Measurements from ENCODE around the gene VCP. TPM values are rescaled to one million over a fixed set of nuclear protein-coding genes. Genes with fewer than 3 reads are reported as not detected.

VCP gene
- total RNA-seq, 2 experiments from 2014 or later = 215 to 224 TPM

GRCh38 chr9:35070823-35071813 is 1.3 kb downstream of the VCP start:
- peaks cover 72% of the 10 kb centered on the region for H3K36me3 Mint-ChIP-seq (ENCODE audit: low read depth)
- H3K27ac Mint-ChIP-seq = peak overlapping the region; percentile 94
- TF ChIP-seq CTCF (IDR thresholded peaks at IDR 0.05) = no peak
- ATAC-seq = no peak
- no peak for DNase-seq
- intact Hi-C loops (cut with micrococcal nuclease) = loop anchor here (5.0 kb wide), 1 partner anchor 79 kb away; no protein-coding TSS in a partner anchor
- H3K4me3 Mint-ChIP-seq = peak overlapping the region; percentile 94
- H3K4me1 Mint-ChIP-seq (ENCODE audit: low read depth) = peaks cover 58% of the 10 kb centered on the region
- POLR2A ChIA-PET = interaction anchor here (0.6 to 3.8 kb wide), 26 partner anchors 7 to 685 kb away, joined by 3 to 34 read pairs (median 6); partner anchors contain the start of genes ATOSB, FANCG, PIGO and STOML2
- no peaks in the 10 kb centered on the region for H3K9me3 Mint-ChIP-seq
- no peaks in the 10 kb centered on the region for H3K27me3 Mint-ChIP-seq
- CTCF ChIA-PET = interaction anchor here (0.9 to 2.6 kb wide), 11 partner anchors 9 to 460 kb away, joined by 3 to 14 read pairs (median 5); partner anchors contain the start of genes FANCG and PIGO

GRCh38 chr9:35069020-35069419 is 3.4 kb downstream of the VCP start:
- TF ChIP-seq CTCF (IDR thresholded peaks at IDR 0.05) = no peak

GRCh38 chr9:35067056-35067455 is 5.4 kb downstream of the VCP start:
- CTCF ChIA-PET = interaction anchor here (0.7 to 2.0 kb wide), 4 partner anchors 16 to 307 kb away, joined by 3 to 11 read pairs (median 3); no protein-coding TSS in a partner anchor
- H3K27me3 Mint-ChIP-seq = no peaks in the 10 kb centered on the region
- peaks cover 74% of the 10 kb centered on the region for H3K36me3 Mint-ChIP-seq (ENCODE audit: low read depth)
- peak overlapping the region; percentile 78 for H3K27ac Mint-ChIP-seq
- no peak overlapping the region for H3K4me3 Mint-ChIP-seq
- TF ChIP-seq CTCF (IDR thresholded peaks at IDR 0.05) = no peak
- no peaks in the 10 kb centered on the region for H3K9me3 Mint-ChIP-seq
- ATAC-seq (no peak), DNase-seq (no peak)
- intact Hi-C loops (cut with micrococcal nuclease) = no loop called here
- peaks cover 42% of the 10 kb centered on the region for H3K4me1 Mint-ChIP-seq (ENCODE audit: low read depth)
- POLR2A ChIA-PET = interaction anchor here (0.8 to 2.4 kb wide), 6 partner anchors 8 to 878 kb away, joined by 3 to 9 read pairs (median 4); a partner anchor contains a TSS

More at GRCh38 chr9:35069020-35069419, 3.4 kb downstream of the VCP start:
- H3K4me3 Mint-ChIP-seq = peak overlapping the region; percentile 35
- H3K4me1 Mint-ChIP-seq (ENCODE audit: low read depth) = peaks cover 57% of the 10 kb centered on the region
- peak overlapping the region; percentile 77 for H3K27ac Mint-ChIP-seq
- ATAC-seq (no peak), DNase-seq (no peak)
- CTCF ChIA-PET = interaction anchor here (0.6 to 2.3 kb wide), 3 partner anchors 11 to 169 kb away, joined by 5 to 6 read pairs (median 5); partner anchors contain the start of gene FANCG
- POLR2A ChIA-PET = interaction anchor here (0.6 to 3.8 kb wide), 7 partner anchors 10 to 42 kb away, joined by 3 to 34 read pairs (median 5); partner anchors contain the start of gene FANCG
- peaks cover 65% of the 10 kb centered on the region for H3K36me3 Mint-ChIP-seq (ENCODE audit: low read depth)
- H3K27me3 Mint-ChIP-seq = no peaks in the 10 kb centered on the region
- H3K9me3 Mint-ChIP-seq = no peaks in the 10 kb centered on the region
- intact Hi-C loops (cut with micrococcal nuclease) = no loop called here

GRCh38 chr9:35060548-35061207 is 11.7 kb downstream of the VCP start:
- no peak for TF ChIP-seq CTCF (IDR thresholded peaks at IDR 0.05)
- intact Hi-C loops (cut with micrococcal nuclease) = no loop called here
- POLR2A ChIA-PET = interaction anchor here (0.7 to 2.1 kb wide), 4 partner anchors 10 to 262 kb away, joined by 3 to 10 read pairs (median 6); no protein-coding TSS in a partner anchor
- CTCF ChIA-PET = interaction anchor here (5.2 kb wide), 1 partner anchor 9 kb away, joined by 35 read pairs; no protein-coding TSS in a partner anchor
- Mint-ChIP-seq H3K4me3 (no peak overlapping the region), H3K27me3 (no peaks in the 10 kb centered on the region), H3K9me3 (no peaks in the 10 kb centered on the region), H3K27ac (peak overlapping the region; percentile 22), H3K36me3 (ENCODE audit: low read depth) (peaks cover 84% of the 10 kb centered on the region), H3K4me1 (ENCODE audit: low read depth) (no peaks in the 10 kb centered on the region)
- no peak for ATAC-seq
- DNase-seq = no peak

Data from activated CD8-positive, alpha-beta T cell treated with anti-CD3 and anti-CD28 coated beads for 36 hours (primary cell).